Measurements from ENCODE around the gene YBX2.
"Not testable (repeated sequence)": the region's sequence is repeated elsewhere in the genome, so short reads cannot be mapped to it uniquely, and the experiment has no call there.

The YBX2 gene

GRCh38 chr17:7246779-7247178 lies 47.7 kb downstream of the YBX2 start:
- DNase-seq (ENCODE audit: low read depth in 3 of 3): no peak

GRCh38 chr17:7243838-7244237 lies 50.6 kb downstream of the YBX2 start:
- not testable (repeated sequence) for DNase-seq (ENCODE audit: low read depth in 3 of 3)

- DNase-seq (ENCODE audit: low read depth in 3 of 3): no peak
Observed at GRCh38 chr17:7243453-7243729, 51.0 kb downstream of the YBX2 start.

GRCh38 chr17:7242717-7243452 lies 51.6 kb downstream of the YBX2 start:
- peak; percentile 84 to 86 (median 84) for DNase-seq (ENCODE audit: low read depth in 3 of 3)

- DNase-seq (ENCODE audit: low read depth in 3 of 3): peak; percentile 89 to 94 (median 92)
Observed at GRCh38 chr17:7241783-7242716, 52.4 kb downstream of the YBX2 start, which contains the start of gene GABARAP. Gene GABARAP (minus strand): TSS chr17:7242449. CDS start chr17:7242330, 119 bp downstream.

GRCh38 chr17:7241090-7241733 lies 53.2 kb downstream of the YBX2 start:
- no peak for DNase-seq (ENCODE audit: low read depth in 3 of 3)

GRCh38 chr17:7240375-7240774 lies 54.1 kb downstream of the YBX2 start:
- DNase-seq (ENCODE audit: low read depth in 3 of 3): no peak

- DNase-seq (ENCODE audit: low read depth in 3 of 3): peak; percentile 91 to 98 (median 96)
Observed at GRCh38 chr17:7239091-7240027, 55.1 kb downstream of the YBX2 start, which contains the start of gene PHF23. Gene PHF23 (minus strand): TSS chr17:7239457. CDS start chr17:7239279, 178 bp downstream.

GRCh38 chr17:7238420-7239090 lies 55.9 kb downstream of the YBX2 start:
- no peak for DNase-seq (ENCODE audit: low read depth in 3 of 3)
